ENCODE measurements around the gene PON2. TPM values are rescaled to one million over a fixed set of nuclear protein-coding genes. Genes with fewer than 3 reads are reported as not detected.
A peak's percentile ranks its signal among the peaks of the same experiment; 100 is the strongest.

The PON2 gene
- total and polyA plus RNA-seq, 10 of the 15 experiments (the other 5 are each of a cell fraction or from before 2014, with no cell fraction given): 22.9 to 127 (median 46.1) TPM

DNA sequence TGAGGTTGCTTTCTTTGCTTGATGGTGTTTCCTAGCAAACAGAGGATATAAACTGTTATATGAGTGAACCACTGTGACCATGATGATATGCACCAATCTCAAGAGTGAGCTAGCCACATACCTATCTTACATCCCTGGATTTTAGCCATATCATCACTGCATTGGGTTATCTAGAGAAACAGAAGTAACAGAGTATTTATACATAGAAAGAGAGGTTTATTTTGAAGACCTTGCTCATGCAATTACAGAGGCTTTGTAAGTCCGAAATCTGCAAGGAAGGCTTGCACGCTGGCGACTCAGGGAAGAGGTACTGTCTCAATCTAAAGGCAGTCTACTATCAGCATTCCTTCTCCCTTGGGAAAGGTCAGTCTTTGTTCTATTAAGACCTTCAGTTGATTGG is 11.8 kb upstream of the PON2 start:
- Histone ChIP-seq H3K4me3 (no peak overlapping the region), H3K4me1 (ENCODE audit: control insufficient read depth, insufficient read depth, low read length) (no peaks in the 10 kb centered on the region), H4K20me1 (ENCODE audit: control insufficient read depth, insufficient read depth) (no peaks in the 10 kb centered on the region), H3K79me2 (ENCODE audit: control insufficient read depth, insufficient read depth, low read length) (no peaks in the 10 kb centered on the region), H2AFZ (ENCODE audit: control insufficient read depth, low read depth, low read length) (no peak overlapping the region), H3K27ac (ENCODE audit: control insufficient read depth, insufficient read depth) (no peak overlapping the region), H3K36me3 (ENCODE audit: control insufficient read depth in 2 of 2, insufficient read depth in 2 of 2, low read length in 1 of 2) (no peaks in the 10 kb centered on the region), H3K4me2 (ENCODE audit: control insufficient read depth, insufficient read depth) (no peak overlapping the region), H3K27me3 (replicated peaks in 1 of 2; ENCODE audit: control insufficient read depth in 2 of 2, insufficient read depth in 2 of 2, low read length in 1 of 2) (no peaks in the 10 kb centered on the region), H3K9me3 (replicated peaks; ENCODE audit: control insufficient read depth, insufficient read depth, low read length) (no peaks in the 10 kb centered on the region), H3K9ac (ENCODE audit: control insufficient read depth, insufficient read depth, low read length) (no peak overlapping the region)
- no TSS peak for BruUV-seq (replicated peaks)
- SMC1A ChIA-PET (ENCODE audit: uncharacterized antibody, unreplicated experiment): interaction anchor here (1.2 to 3.6 kb wide), 8 partner anchors 10 to 45 kb away, joined by 3 to 20 read pairs (median 6); partner anchors contain the start of gene PON2
- POLR2A ChIA-PET: interaction anchor here (0.9 to 2.2 kb wide), 5 partner anchors 10 to 25 kb away, joined by 3 to 9 read pairs (median 3); no protein-coding TSS in a partner anchor
- in situ Hi-C loops (cut with MboI) (no loop called here), intact Hi-C loops (cut with micrococcal nuclease; ENCODE audit: unreplicated experiment) (no loop called here)
- DNase-seq (ENCODE audit: low read depth, low spot score): no peak
- ATAC-seq: no peak
- TF ChIP-seq, protein P1, sequence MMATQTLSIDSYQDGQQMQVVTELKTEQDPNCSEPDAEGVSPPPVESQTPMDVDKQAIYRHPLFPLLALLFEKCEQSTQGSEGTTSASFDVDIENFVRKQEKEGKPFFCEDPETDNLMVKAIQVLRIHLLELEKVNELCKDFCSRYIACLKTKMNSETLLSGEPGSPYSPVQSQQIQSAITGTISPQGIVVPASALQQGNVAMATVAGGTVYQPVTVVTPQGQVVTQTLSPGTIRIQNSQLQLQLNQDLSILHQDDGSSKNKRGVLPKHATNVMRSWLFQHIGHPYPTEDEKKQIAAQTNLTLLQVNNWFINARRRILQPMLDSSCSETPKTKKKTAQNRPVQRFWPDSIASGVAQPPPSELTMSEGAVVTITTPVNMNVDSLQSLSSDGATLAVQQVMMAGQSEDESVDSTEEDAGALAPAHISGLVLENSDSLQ (IDR thresholded peaks at IDR 0.05): no peak
- no peak for TF ChIP-seq SREBF1 (IDR thresholded peaks at IDR 0.05; ENCODE audit: low read length)
- WGBS (ENCODE audit: insufficient coverage, insufficient replicate concordance, low lambda C conversion rate, missing lambda C conversion rate): 76% methylated on average over 3 of the region's 3 CpGs
- RAD21 ChIA-PET (ENCODE audit: unreplicated experiment): interaction anchor here (0.6 to 2.1 kb wide), 5 partner anchors 12 to 65 kb away, joined by 3 to 8 read pairs (median 5); partner anchors contain the start of gene PON2
- CTCF ChIA-PET: interaction anchor here (0.7 to 2.9 kb wide), 6 partner anchors 11 to 244 kb away, joined by 3 to 22 read pairs (median 4); partner anchors contain the start of genes PON2 and PON3
- FAIRE-seq: no peak

DNA sequence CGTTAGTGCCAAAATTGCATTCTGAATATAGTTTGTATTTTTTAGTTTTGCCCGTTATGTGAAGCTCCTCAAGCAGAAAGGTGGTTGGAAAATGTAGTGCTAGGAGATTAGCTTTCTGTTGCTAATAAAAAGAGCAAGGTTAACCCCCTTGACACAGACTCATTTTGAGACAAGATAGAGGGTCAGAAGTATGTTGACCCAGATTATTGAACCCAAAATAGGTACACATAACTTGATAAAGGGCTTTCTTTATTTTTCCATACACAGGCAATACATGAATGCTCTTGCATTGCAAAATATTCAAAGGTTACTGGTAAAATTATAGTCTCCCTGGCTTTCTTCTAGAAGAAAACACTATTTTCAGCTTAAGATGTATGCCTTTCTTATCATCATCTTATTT is 10.0 kb upstream of the PON2 start:
- no TSS peak for BruUV-seq (replicated peaks)
- H3K4me1 ChIP-seq (ENCODE audit: control insufficient read depth, insufficient read depth, low read length): no peaks in the 10 kb centered on the region
- H3K79me2 ChIP-seq (ENCODE audit: control insufficient read depth, insufficient read depth, low read length): no peaks in the 10 kb centered on the region
- DNase-seq (ENCODE audit: low read depth, low spot score) (no peak), FAIRE-seq (no peak), ATAC-seq (peak; percentile 55)
- POLR2A ChIA-PET: interaction anchor here (1.7 to 2.2 kb wide), 2 partner anchors 8 to 24 kb away, joined by 3 to 9 read pairs; no protein-coding TSS in a partner anchor
- H3K4me3 ChIP-seq: no peak overlapping the region
- SMC1A ChIA-PET (ENCODE audit: uncharacterized antibody, unreplicated experiment): interaction anchor here (0.9 to 3.6 kb wide), 14 partner anchors 10 to 254 kb away, joined by 3 to 20 read pairs (median 6); partner anchors contain the start of gene PON2
- whole genome bisulfite sequencing (ENCODE audit: insufficient coverage, insufficient replicate concordance, low lambda C conversion rate, missing lambda C conversion rate): 0% methylated on average over 2 of the region's 2 CpGs
- no peak overlapping the region for H3K4me2 ChIP-seq (ENCODE audit: control insufficient read depth, insufficient read depth)
- no peak overlapping the region for H2AFZ ChIP-seq (ENCODE audit: control insufficient read depth, low read depth, low read length)
- intact Hi-C loops (cut with micrococcal nuclease; ENCODE audit: unreplicated experiment) (no loop called here), in situ Hi-C loops (cut with MboI) (no loop called here)
- H3K9ac ChIP-seq (ENCODE audit: control insufficient read depth, insufficient read depth, low read length): no peak overlapping the region
- no peak overlapping the region for H3K27ac ChIP-seq (ENCODE audit: control insufficient read depth, insufficient read depth)
- no peaks in the 10 kb centered on the region for H3K27me3 ChIP-seq (replicated peaks in 1 of 2; ENCODE audit: control insufficient read depth in 2 of 2, insufficient read depth in 2 of 2, low read length in 1 of 2)
- no peaks in the 10 kb centered on the region for H4K20me1 ChIP-seq (ENCODE audit: control insufficient read depth, insufficient read depth)
- H3K9me3 ChIP-seq (replicated peaks; ENCODE audit: control insufficient read depth, insufficient read depth, low read length): no peaks in the 10 kb centered on the region
- RAD21 ChIA-PET (ENCODE audit: unreplicated experiment): interaction anchor here (1.1 to 2.1 kb wide), 5 partner anchors 10 to 32 kb away, joined by 3 to 10 read pairs (median 7); partner anchors contain the start of gene PON2
- H3K36me3 ChIP-seq (ENCODE audit: control insufficient read depth in 2 of 2, insufficient read depth in 2 of 2, low read length in 1 of 2): no peaks in the 10 kb centered on the region
- CTCF ChIA-PET: interaction anchor here (1.0 to 2.9 kb wide), 5 partner anchors 10 to 67 kb away, joined by 3 to 22 read pairs (median 6); partner anchors contain the start of gene PON2
- no peak for TF ChIP-seq ESRRA (IDR thresholded peaks at IDR 0.05; ENCODE audit: low read length)
- TF ChIP-seq BCLAF1 (IDR thresholded peaks at IDR 0.05): no peak
- no peak for TF ChIP-seq CREM (IDR thresholded peaks at IDR 0.05; ENCODE audit: low read depth)
- TF ChIP-seq WRNIP1 (IDR thresholded peaks at IDR 0.05; ENCODE audit: borderline replicate concordance, low read depth, low read length): no peak
- no peak for TF ChIP-seq FOXM1 (IDR thresholded peaks at IDR 0.05; ENCODE audit: low read depth, low read length)
- TF ChIP-seq STAT1 (conservative IDR thresholded peaks at IDR 0.05): no peak
- no peak for TF ChIP-seq YBX1 (IDR thresholded peaks at IDR 0.05)
- no peak for TF ChIP-seq EGR1 (IDR thresholded peaks at IDR 0.05; ENCODE audit: borderline replicate concordance in 1 of 2, low read depth in 2 of 2, low read length in 2 of 2)
